T-helper 22 cell (primary cell): ENCODE measurements around the gene TSPAN13.
"Not testable (repeated sequence)": the region's sequence is repeated elsewhere in the genome, so short reads cannot be mapped to it uniquely, and the experiment has no call there.

Source experiments
- DNase-seq: peaks from one replicate; pipeline ENCODE4 v3.0.0-alpha.2; 2020; ENCODE audit warnings: low read depth

Gene TSPAN13

GRCh38 chr7:16741676-16742075 is 11.9 kb upstream of the TSPAN13 start:
- no peak for DNase-seq

GRCh38 chr7:16742547-16742946 is 11.0 kb upstream of the TSPAN13 start:
- DNase-seq: no peak

- DNase-seq: no peak
Measured at GRCh38 chr7:16743236-16743635, 10.3 kb upstream of the TSPAN13 start.

- no peak for DNase-seq
Measured at GRCh38 chr7:16744518-16745250, 8.9 kb upstream of the TSPAN13 start.

- no peak for DNase-seq
Measured at GRCh38 chr7:16745645-16746044, 7.9 kb upstream of the TSPAN13 start.

- no peak for DNase-seq
Measured at GRCh38 chr7:16747102-16747501, 6.5 kb upstream of the TSPAN13 start.

- DNase-seq: no peak
Measured at GRCh38 chr7:16753932-16754855, 639 bp downstream of the TSPAN13 start.

- DNase-seq: no peak
Measured at GRCh38 chr7:16754856-16755317, 1.3 kb downstream of the TSPAN13 start.

- DNase-seq: no peak
Measured at GRCh38 chr7:16755397-16755796, 1.8 kb downstream of the TSPAN13 start.

- no peak for DNase-seq
Measured at GRCh38 chr7:16758036-16758435, 4.5 kb downstream of the TSPAN13 start.

GRCh38 chr7:16758631-16759611 is 5.4 kb downstream of the TSPAN13 start:
- no peak for DNase-seq

- DNase-seq: no peak
Measured at GRCh38 chr7:16759840-16760239, 6.3 kb downstream of the TSPAN13 start.

- no peak for DNase-seq
Measured at GRCh38 chr7:16762177-16762576, 8.6 kb downstream of the TSPAN13 start.

- no peak for DNase-seq
Measured at GRCh38 chr7:16764942-16765341, 11.4 kb downstream of the TSPAN13 start.

- no peak for DNase-seq
Measured at GRCh38 chr7:16765436-16765859, 11.9 kb downstream of the TSPAN13 start.

GRCh38 chr7:16769994-16770393 is 16.4 kb downstream of the TSPAN13 start:
- not testable (repeated sequence) for DNase-seq

- DNase-seq: no peak
Measured at GRCh38 chr7:16770657-16771329, 17.2 kb downstream of the TSPAN13 start.

GRCh38 chr7:16773326-16773725 is 19.8 kb downstream of the TSPAN13 start:
- no peak for DNase-seq

- DNase-seq: no peak
Measured at GRCh38 chr7:16773884-16774283, 20.3 kb downstream of the TSPAN13 start.

GRCh38 chr7:16774294-16774693 is 20.7 kb downstream of the TSPAN13 start:
- no peak for DNase-seq

- DNase-seq: no peak
Measured at GRCh38 chr7:16774986-16775385, 21.4 kb downstream of the TSPAN13 start.
